Tibial nerve (tissue), 4 donors: ENCODE data around the gene LONP2. TPM values are rescaled to one million over a fixed set of nuclear protein-coding genes. Genes with fewer than 3 reads are reported as not detected.

Experiments
- DNase-seq, 2 donors: peaks; one replicate each; pipeline ENCODE4 v3.0.0-alpha.2; 2019; ENCODE audit warnings: low spot score in 2 of 2
- H3K27ac ChIP-seq, 4 donors: fragments of 200-600 bp; sonication (generic) in 3 of 4; one replicate each; pipeline ENCODE4 v1.5.1; 2017 to 2019; ENCODE audit warnings: mild to moderate bottlenecking in 1 of 4
- H3K27me3 ChIP-seq, 2 donors: fragments of 200-600 bp; sonication (generic) in 1 of 2; one replicate each; pipeline versions ENCODE4 v1.5.1 to v1.6.0; 2017 to 2019
- H3K36me3 ChIP-seq, 3 donors: fragments of 200-600 bp; sonication (generic); one replicate each; pipeline ENCODE4 v1.5.1; 2018 to 2019
- H3K4me1 ChIP-seq, 4 donors: fragments of 200-600 bp; sonication (generic) in 3 of 4; one replicate each; pipeline ENCODE4 v1.5.1; 2017 to 2019
- H3K4me3 ChIP-seq, 4 donors: fragments of 200-600 bp; sonication (generic) in 3 of 4; one replicate each; pipeline ENCODE4 v1.5.1; 2017 to 2019; ENCODE audit warnings: mild to moderate bottlenecking in 1 of 4, moderate library complexity in 1 of 4
- H3K9me3 ChIP-seq, 4 donors: fragments of 200-600 bp; sonication (generic) in 3 of 4; one replicate each; pipeline ENCODE4 v1.5.1; 2017 to 2019
- CTCF ChIP-seq, 5 experiments: fragments of 200-600 bp in 3 of 5; fragments of 450-650 bp in 2 of 5; sonication (generic) in 3 of 5; IDR thresholded peaks; one replicate each; pipeline ENCODE4 v1.5.1; 2016 to 2019; ENCODE audit warnings: antibody characterized with exemption in 5 of 5, mild to moderate bottlenecking in 3 of 5, moderate library complexity in 2 of 5
- EP300 ChIP-seq, 2 donors: sonication (generic); formaldehyde crosslinking; IDR thresholded peaks; one replicate each; pipeline ENCODE4 v1.6.1; 2017; ENCODE audit warnings: antibody characterized with exemption in 2 of 2, mild to moderate bottlenecking in 1 of 2
- POLR2A ChIP-seq, 2 donors: fragments of 450-650 bp; IDR thresholded peaks; one replicate each; pipeline ENCODE4 v1.6.1; 2017; ENCODE audit warnings: antibody characterized with exemption in 2 of 2, mild to moderate bottlenecking in 2 of 2, moderate library complexity in 2 of 2
- WGBS, 2 donors: methylation state at CpG; one replicate each; pipeline ENCODE4 v1.1.5; 2018; 5-methylcytosine and 5-hydroxymethylcytosine counted together
- total RNA-seq, 4 donors: library from RNA; depleted of rRNA; stranded (reverse); fragments of >200 nt; gene quantifications; one replicate each; pipeline ENCODE4 v1.1.0, GENCODE V29; 2016

Gene LONP2
- total RNA-seq, 4 donors from 2014 or later, result 36.2 to 50.3 (median 48.3) TPM

GRCh38 chr16:48405907-48406306, 161.8 kb downstream of the LONP2 start:
- TF ChIP-seq CTCF (IDR thresholded peaks at IDR 0.05), result no peak
- TF ChIP-seq POLR2A (IDR thresholded peaks at IDR 0.05), result no peak
- no peak for TF ChIP-seq EP300 (IDR thresholded peaks at IDR 0.05)
- DNase-seq, result no peak
- Histone ChIP-seq H3K9me3 (no peaks in the 10 kb centered on the region), H3K27ac (no peak overlapping the region), H3K36me3 (no peaks in the 10 kb centered on the region), H3K27me3 (no peaks in the 10 kb centered on the region), H3K4me3 (no peak overlapping the region), H3K4me1 (no peaks in the 10 kb centered on the region)
- 86 to 91% methylated on average over 4 of the region's 4 CpGs for WGBS, 2 donors

Other genes with a start within 250 kb of the LONP2 start
- under 1 TPM in 1 of 4 donors, not detected in 3; under 0.01 TPM for gene ABCC12, start 88.3 kb upstream of the LONP2 start, total RNA-seq
- gene ABCC11, start 3.2 kb downstream of the LONP2 start, total RNA-seq, result not detected
- gene SIAH1, start 141.1 kb downstream of the LONP2 start, total RNA-seq, result 10 to 100 TPM; 26.1 to 44.3 (median 40.1) TPM